OCI-LY7 (cell line): Measurements from ENCODE around the gene NMBR.

Source experiments
- CTCF ChIP-seq: fragments of 200-600 bp; sonication (generic); conservative IDR thresholded peaks from 2 replicates; pipeline ENCODE4 v1.5.1; 2014; ENCODE audit warnings: mild to moderate bottlenecking, antibody characterized with exemption, low read length, moderate library complexity, mixed read lengths
- EZH2phosphoT487 ChIP-seq: fragments of 200-600 bp; sonication (generic); IDR thresholded peaks from 2 replicates; pipeline ENCODE4 v1.6.1; 2018; ENCODE audit warnings: low read depth, borderline replicate concordance, mild to moderate bottlenecking, mixed run types, antibody characterized with exemption, low read length, moderate library complexity, mixed read lengths

DNA sequence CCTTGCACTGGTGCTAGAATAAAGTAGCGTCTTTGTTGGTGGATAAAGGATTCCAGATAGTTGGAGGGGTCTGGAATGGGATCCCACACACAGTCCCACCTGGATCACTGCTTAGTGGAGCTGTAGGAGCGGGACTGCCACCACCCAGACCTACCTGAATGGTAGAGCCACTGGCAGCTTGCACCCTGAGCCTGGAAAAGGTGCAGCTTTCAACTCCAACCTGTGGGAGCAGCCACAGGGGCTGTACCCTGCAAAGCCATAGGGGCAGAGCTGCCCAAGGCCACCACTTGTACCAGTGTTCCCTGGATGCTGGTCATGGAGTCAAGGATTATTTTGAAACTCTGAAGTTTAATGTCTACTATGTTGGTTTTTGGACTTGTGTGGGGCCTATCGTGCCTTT, 27.1 kb upstream of the NMBR start:
- TF ChIP-seq CTCF (no peak), EZH2phosphoT487 (no peak)
